OCI-LY1 (cell line): Measurements from ENCODE around the gene MRPS30.

Source experiments
- CTCF ChIP-seq: fragments of 200-600 bp; sonication (generic), shearing (Covaris generic); IDR thresholded peaks from 2 replicates; pipeline ENCODE4 v1.5.1; 2017; ENCODE audit warnings: mild to moderate bottlenecking, antibody characterized with exemption, low read length, moderate library complexity, mixed read lengths
- EZH2 ChIP-seq: fragments of 200-600 bp; sonication (generic), shearing (Covaris generic); IDR thresholded peaks from 2 replicates; pipeline ENCODE4 v1.8.0; 2017; ENCODE audit warnings: borderline replicate concordance, mixed run types, mild to moderate bottlenecking, antibody characterized with exemption, low read length, moderate library complexity, mixed read lengths

- no peak for TF ChIP-seq CTCF
- TF ChIP-seq EZH2, result no peak
Measured at GRCh38 chr5:44779167-44779566, 29.6 kb upstream of the MRPS30 start.
